Measurements from ENCODE around the gene STIL.

Gene STIL

DNA sequence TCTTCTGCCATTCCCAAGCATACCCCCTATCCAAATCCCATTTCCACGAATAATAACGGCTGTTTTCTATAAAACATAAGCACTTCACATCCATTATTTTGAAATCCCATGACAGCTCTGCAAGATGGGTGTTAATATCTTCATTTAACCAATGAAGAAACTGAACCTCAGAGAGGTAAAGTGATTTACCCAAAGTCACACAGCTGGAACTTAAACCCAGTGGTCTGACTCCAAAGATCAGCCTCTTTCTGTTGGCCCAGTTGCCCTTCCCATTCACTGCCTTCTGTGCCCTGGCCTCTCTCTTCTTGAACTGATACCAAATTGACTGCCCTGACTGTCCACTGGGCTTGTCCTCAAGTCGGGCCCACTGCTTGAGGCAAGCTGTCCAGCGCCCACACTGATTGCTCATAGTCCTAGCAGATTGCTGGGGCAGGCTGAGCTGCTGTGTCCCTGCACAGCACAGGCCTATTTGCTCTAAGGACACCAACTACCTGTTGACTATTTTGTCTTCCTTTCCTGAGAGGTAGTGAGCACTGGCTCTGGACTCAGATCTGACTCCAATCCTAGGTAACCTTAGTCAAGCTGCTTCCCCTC, 101.2 kb downstream of the STIL start:
- TF ChIP-seq CTCF (conservative IDR thresholded peaks at IDR 0.05) (no peak), ZFX (IDR thresholded peaks at IDR 0.05) (no peak)
- no peak overlapping the region for H3K27ac ChIP-seq

- H3K27ac ChIP-seq, result no peak overlapping the region
- TF ChIP-seq CTCF (conservative IDR thresholded peaks at IDR 0.05), result no peak
- no peak for TF ChIP-seq ZFX (IDR thresholded peaks at IDR 0.05)
These were observed 102.1 kb downstream of the STIL start for GRCh38 chr1:47211796-47212269.

DNA sequence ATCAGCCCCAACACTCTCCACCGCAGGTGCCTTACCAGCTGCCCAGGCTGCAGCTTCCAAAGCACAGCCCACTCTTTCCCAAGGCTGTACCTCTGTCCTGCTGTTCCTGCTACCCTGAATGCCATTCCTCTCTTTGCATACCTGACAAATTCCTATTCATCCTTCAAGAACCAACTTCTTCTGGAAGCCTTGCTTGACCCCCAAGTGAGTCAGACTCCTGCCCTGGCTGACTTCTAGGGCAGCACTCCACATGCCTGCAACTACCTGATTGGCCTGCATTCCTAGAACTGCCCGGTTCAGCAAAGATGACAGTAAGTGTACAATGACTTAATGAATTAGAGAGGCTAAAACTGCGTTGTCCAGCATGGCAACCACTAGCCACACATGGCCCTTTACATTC, 103.3 kb downstream of the STIL start:
- no peak for TF ChIP-seq ZFX (IDR thresholded peaks at IDR 0.05)
- TF ChIP-seq CTCF (conservative IDR thresholded peaks at IDR 0.05), result no peak
- no peak overlapping the region for H3K27ac ChIP-seq

GRCh38 chr1:47209725-47210325, 104.1 kb downstream of the STIL start:
- TF ChIP-seq CTCF (conservative IDR thresholded peaks at IDR 0.05) (no peak), ZFX (IDR thresholded peaks at IDR 0.05) (no peak)
- no peak overlapping the region for H3K27ac ChIP-seq

GRCh38 chr1:47209091-47209490, 104.9 kb downstream of the STIL start:
- no peak for TF ChIP-seq ZFX (IDR thresholded peaks at IDR 0.05)
- no peak for TF ChIP-seq CTCF (conservative IDR thresholded peaks at IDR 0.05)
- no peak overlapping the region for H3K27ac ChIP-seq

- H3K27ac ChIP-seq, result no peak overlapping the region
- TF ChIP-seq ZFX (IDR thresholded peaks at IDR 0.05), result no peak
- no peak for TF ChIP-seq CTCF (conservative IDR thresholded peaks at IDR 0.05)
These were observed 105.5 kb downstream of the STIL start for GRCh38 chr1:47208374-47208850.

- H3K27ac ChIP-seq, result no peak overlapping the region
- TF ChIP-seq ZFX (IDR thresholded peaks at IDR 0.05) (no peak), CTCF (conservative IDR thresholded peaks at IDR 0.05) (no peak)
These were observed 106.1 kb downstream of the STIL start for GRCh38 chr1:47207803-47208373.

Data from C4-2B (cell line).